HG02885 (cell line): ENCODE data around the gene BSX.

Experiments used
- ATAC-seq: cut with Tn5 transposase; IDR thresholded peaks from one replicate; pipeline ENCODE4 v1.9.1; 2021; ENCODE audit warnings: mild to moderate bottlenecking; ENCODE audit not compliant: unreplicated experiment, poor library complexity

Gene BSX

DNA sequence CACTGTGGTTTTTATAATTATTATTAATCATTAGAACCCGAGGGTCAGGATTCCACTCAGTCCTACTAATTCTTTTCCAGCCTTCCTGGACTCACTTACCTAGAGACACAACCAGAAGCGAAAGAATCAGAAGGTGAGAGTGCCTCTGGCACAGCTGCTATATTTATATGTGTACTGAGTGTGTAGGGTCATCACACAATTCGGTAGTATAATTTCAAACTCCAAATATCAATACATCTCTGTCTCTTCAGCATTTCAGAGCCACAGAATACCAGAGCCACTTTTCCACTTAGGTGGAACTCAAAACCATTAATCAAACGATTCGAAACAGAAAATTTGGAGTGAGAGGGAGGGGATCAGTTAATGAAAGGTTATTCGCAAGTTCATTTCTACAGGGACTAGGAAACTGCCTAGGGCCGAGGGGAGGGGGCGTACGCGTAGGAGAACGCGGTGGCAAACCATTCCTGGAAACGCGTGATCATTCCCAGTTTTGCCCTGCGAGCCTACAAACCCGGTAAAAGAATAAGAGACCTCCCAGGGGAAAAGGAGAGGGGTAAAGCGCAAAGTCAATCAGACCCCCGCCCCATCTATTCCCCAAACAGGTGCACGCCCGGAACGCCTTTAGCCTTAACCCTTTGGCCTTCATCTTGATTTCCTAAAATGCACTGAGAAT, 5.4 kb downstream of the BSX start:
- ATAC-seq = no peak

DNA sequence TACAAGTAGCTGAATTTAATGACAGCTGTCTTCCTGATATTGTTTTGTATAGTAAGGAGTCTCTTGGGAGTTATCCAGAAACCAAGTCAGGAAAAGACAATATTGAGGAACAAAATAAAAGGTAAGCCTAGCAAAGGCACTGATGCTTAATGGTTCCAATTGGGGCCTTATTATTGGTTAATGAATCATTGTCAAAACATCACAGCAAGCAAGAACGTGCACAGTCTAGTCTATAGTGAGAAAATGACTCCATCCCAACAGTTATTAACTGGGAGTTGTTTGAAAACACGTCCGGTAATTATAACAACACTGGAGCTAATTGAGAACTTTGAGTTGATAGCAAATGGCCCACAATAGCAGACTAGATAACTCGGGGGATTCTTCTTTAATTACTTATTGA, 17.7 kb downstream of the BSX start:
- no peak for ATAC-seq

DNA sequence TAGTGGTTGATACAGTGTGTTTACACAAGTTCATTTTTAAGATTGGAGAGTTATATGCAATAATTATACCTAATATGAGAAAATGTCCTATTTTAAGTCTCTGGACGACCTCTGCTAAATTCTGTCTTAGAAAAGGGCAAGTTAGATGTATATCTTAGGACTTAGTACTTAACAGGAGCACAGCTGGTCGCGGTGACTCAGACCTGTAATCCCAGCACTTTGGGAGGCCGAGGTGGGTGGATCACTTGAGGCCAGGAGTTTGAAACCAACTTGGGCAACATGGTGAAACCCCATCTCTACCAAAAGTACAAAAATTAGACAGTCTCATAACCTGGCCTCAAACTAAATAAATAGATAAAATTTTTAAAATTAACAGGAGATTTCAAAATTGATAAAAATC, 27.2 kb downstream of the BSX start:
- ATAC-seq = no peak

DNA sequence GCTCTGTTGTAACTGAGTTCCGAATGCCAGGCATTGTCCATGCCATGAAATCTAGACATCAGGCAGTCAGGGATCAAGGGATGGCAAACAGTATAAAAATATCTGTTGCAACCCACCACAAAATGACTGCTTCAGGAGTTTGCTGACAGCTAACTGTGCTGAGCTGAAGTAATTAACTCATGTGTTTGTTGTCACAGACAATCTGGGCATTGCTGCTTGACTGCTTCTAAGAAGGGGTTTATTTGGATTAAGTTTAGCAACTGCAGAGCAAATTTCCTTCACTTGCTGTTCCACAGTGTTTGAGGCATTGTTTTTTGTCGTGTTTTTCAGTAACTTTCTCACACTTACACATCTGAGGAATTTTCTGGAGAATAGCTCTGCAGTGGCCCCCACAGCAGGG, 30.4 kb downstream of the BSX start:
- no peak for ATAC-seq

DNA sequence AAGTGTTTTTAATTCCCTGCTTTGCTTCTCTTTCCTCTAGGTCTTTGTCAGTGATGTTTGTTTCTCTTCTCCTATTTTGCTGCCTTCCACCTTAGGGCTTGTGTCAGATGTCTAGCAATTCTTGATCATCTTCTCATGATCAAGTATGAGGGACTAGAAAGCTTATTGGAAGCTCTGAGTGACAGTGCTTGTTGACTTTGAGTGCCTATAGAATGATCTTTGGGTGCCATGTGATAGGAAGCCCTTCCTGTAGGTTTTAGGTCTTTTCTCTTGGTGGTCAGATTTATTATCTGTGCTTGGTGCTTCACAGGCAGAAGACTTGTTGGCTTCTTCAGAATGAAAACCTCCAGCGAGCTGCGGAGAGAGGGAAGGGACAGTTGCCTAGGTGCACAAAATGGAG, 43.1 kb downstream of the BSX start:
- no peak for ATAC-seq

DNA sequence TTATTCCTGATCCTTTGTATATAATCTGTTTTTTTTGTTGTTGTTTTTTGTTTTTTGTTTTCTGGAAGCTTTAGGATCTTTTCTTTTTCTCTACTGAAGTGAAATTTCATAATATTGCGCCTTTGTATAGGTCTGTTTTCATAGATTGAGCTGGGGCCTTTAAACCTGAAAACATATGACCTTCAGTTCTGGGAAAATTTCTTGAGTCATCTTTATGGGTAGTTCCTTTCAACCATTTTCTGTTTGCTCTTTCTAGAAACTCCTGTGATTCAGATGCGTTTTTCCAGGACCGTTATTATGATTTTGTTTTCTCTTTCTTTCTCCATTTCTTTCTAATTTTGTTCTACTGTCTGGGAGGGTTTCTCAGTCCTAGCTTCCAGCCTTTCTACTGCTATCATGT, 43.7 kb downstream of the BSX start:
- no peak for ATAC-seq

DNA sequence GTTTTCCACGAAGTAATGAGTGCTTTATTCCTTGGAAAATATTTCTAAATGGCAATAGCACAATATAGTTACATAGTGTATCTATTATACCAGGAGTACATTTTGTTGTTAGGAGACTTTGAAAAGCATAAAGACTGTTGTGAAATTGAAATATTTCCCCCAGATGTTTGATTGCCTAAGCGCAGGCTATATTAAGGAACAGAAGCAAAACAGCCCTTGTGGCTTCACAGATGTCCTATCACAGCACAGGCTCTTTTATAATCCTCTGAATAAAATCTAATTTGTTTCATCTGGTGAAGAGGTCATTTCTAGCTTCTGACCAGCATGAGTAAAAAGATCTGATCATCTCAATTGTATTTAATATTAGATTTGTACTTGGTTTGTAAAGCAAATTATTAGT, 48.2 kb downstream of the BSX start:
- ATAC-seq = no peak

DNA sequence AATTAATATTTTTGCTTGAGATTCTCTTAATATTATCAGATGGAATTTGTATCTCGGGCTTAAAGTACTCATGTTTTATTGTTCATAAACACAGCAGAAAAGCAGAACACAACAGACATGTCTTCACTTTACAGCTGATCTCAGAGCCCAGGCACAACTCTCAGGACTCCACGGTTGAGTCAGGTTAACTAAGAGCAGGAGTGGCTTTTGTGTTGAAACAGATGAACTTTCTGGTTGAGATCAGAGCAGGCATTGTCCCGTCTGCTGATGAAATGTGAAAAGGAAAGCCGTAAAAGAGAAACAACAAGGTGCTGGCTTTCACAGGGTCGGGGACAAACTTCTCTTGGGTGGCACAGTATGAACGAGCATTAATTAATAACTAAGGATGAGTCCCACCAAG, 50.1 kb downstream of the BSX start:
- ATAC-seq = no peak
